GM18520 (cell line): ENCODE results near the gene ZNF160.

Experiments used
- ATAC-seq: cut with Tn5 transposase; IDR thresholded peaks from one replicate; pipeline ENCODE4 v1.9.1; 2021; ENCODE audit not compliant: unreplicated experiment

Gene ZNF160

DNA sequence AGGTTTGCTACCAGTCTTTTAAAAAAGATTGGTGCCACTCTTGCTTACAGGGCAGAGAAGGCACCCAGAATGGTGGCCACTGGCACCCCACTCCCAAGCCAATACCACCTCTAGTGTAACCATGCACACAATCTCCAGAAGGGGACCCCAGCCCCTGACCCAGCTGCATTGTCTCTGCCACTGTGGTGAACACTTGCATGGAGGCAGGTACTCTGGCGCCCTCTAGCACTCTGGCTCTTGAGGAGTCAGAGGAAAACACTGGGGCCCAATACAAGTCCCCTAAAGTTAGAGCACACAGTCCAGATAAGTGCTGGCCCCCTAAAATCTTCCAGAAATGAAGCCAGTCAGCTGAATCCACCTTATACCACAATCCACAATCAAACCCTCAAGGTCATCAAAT, 83.5 kb downstream of the ZNF160 start:
- ATAC-seq = no peak
